Measurements from ENCODE around the gene CHCHD2.

GRCh38 chr7:56105508-56105907 lies 768 bp downstream of the CHCHD2 start:
- TF ChIP-seq CTCF (conservative IDR thresholded peaks at IDR 0.05; ENCODE audit: low read length): no peak
- no peak for TF ChIP-seq EZH2phosphoT487 (IDR thresholded peaks at IDR 0.05; ENCODE audit: borderline replicate concordance)
